NCI-H1930 (cell line): ENCODE results near the gene EPHA5.

Experiments
- DNase-seq, 2 experiments: peaks; one replicate each; lab custom pipeline; 2025; lab: John Stamatoyannopoulos, UW

EPHA5 gene

DNA sequence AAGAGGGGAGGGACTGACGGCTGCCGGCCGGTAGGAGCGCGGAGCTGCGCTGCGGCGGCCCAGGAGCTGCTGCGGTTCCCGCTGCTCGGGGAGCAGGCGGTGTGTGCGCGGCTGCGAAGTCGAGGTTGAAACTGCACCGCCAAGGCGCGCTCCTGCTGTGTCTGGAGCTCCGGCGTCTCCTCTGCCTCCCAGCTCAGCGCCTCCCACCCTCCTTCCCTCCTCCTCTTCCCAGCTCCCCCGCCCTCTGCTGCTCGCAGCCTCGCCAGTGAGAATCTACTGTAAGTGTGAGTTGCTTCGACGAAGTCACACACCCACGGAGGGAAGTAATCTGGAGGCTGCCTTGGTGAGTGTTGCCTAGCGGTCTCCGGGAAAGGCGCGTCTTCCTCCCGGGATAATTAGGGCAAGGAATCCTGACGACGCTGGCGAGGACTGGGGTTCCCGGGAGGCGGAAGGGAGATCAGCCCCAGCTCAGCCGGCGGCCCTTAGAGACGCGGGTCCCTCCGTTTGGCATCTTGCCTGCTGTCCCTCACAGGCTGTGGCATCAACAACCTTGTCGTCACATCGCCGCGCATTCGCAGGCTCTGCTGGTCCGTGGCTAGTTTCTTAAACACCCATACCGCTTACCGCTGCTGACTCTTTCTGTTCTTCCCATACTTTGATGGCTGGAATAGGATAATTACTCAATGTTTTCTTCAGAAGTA, at the start of gene EPHA5:
Gene EPHA5, minus strand, starts transcription at position 159 of the 701 bp plus-strand sequence. CDS start 747 bp downstream, outside the sequence.
- peak; percentile 18 to 22 for DNase-seq

DNA sequence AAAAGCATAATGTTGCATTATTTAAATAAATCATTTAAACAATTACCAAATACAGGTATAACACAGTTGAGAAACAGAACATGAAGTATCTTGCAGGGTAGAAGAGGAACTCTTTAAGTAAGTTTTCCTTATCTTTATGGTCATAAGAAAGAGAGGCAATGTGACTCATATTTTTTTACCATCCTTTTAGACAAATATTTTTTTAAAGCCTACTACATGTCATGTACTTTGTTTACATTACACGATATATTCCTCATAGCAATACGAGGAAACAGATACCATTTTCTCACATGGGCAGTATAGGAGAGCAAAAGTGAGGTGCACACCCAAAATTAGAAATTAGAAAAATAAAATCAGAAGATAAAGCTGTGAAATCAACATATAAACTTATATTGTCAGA, 49.3 kb upstream of the EPHA5 start:
- no peak for DNase-seq

DNA sequence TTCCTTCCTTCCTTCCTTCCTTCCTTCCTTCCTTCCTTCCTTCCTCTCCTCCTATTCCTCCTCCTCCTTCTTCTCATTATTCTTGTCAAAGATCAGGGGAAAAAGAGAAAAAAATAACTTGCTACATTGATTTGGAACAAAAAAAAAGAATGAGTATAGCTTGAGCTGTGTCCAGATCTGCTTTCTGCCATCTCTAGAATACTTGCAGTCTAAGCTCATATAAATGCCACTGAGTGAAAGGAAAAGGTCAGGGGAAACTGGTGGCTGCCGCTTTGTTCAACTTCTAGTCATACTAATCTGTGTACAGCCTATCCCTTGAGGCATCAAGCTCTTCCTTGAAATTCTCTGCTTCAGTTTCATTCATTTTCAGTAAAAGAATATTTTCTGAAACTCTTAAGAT, 28.3 kb upstream of the EPHA5 start:
- no peak for DNase-seq

DNA sequence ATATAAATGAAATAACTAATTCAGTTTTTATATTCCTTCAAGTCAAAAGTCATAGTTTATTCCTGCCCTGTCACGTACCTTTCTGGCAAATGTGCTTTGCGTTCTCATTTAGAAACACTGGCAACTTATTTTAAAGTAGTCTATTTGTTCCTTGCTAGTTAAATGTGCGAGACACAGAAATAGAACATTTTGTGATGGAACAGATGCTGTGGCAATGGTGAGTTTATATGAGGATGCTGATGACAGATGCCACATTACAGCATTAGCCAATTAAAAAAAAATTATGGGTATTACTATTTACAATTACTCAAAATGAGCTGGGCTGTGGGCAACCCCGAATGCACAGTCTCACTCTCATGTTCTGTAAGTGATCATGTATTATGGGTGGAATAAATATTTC, 26.1 kb upstream of the EPHA5 start:
- DNase-seq = no peak

DNA sequence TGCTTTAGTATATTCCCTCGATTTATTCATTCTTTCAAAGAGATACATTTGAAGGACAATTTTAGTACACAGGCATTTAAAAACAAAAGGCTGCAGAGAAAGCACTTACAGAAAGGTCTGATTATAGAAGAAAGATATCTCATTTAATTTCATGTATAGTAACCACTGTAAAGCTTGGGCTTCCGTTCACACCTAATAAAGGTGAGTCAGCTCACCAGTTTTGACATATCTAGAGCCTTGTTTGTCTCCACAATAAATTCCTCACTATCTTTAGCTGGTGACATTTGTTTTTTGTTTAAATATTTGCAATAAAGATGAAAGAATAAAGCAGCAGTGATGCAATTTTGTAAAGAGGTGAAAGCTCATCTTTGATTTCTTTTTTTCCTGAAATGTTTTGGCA, 1.1 kb upstream of the EPHA5 start:
- no peak for DNase-seq

DNA sequence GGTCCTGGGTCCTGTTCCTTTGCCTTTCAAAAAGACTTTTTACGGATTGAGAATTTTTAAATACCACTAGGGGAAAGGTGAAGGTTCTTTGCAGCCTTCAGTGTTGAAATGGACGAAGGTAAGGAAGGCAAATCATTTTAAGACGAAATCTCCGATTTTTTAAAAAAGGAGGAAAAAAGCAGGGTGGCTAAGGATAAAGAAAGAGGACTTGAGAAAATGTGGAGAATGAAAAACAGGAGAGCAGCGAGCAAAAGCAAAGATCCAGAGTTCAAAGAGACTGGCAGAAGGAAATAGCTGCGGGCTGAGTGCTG, 314 bp downstream of the EPHA5 start:
- no peak for DNase-seq

DNA sequence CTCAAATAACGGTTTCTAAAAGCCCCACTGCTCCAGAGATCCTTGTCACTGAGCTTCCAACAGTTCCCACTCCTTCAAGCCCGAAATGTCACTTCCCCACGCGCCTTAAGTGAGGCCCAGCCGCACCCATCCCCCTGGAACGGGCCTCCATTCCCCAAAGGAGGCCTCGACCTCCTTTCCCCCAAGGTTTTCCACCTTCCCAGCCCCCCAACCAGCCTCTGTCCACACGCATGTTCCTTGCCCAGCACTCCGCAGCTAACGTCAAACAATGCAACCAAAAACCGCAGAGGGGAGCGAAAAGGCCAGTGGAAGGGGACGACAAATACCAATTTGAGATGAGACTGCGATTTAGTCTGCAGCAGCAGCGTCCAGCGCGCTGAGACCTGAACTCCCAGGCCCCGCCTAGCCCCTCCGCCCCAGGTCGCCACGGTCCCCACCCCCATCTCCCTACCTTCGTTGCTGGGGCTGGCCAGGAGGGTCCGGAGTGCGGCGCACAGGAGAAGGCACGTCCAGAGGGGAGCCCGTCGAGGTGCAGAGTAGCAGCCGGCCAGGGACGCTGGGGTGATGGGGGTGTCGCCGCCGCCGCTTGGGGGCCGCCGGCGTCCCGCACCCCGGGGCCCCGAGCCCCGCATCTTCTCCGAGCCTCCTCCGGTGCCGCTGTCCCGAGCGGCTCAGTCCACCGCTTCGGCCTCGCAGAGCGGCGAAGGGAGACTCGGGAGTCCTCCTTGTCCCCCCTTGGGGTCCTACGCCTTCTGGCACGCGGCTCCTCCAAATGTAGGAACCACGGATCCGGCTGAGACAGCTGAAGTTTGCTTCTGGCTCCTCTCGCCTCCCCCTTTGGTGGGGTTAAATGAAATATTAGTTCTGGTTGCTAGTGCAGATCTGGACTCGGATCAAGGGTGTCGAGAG, 924 bp downstream of the EPHA5 start:
- DNase-seq = no peak

DNA sequence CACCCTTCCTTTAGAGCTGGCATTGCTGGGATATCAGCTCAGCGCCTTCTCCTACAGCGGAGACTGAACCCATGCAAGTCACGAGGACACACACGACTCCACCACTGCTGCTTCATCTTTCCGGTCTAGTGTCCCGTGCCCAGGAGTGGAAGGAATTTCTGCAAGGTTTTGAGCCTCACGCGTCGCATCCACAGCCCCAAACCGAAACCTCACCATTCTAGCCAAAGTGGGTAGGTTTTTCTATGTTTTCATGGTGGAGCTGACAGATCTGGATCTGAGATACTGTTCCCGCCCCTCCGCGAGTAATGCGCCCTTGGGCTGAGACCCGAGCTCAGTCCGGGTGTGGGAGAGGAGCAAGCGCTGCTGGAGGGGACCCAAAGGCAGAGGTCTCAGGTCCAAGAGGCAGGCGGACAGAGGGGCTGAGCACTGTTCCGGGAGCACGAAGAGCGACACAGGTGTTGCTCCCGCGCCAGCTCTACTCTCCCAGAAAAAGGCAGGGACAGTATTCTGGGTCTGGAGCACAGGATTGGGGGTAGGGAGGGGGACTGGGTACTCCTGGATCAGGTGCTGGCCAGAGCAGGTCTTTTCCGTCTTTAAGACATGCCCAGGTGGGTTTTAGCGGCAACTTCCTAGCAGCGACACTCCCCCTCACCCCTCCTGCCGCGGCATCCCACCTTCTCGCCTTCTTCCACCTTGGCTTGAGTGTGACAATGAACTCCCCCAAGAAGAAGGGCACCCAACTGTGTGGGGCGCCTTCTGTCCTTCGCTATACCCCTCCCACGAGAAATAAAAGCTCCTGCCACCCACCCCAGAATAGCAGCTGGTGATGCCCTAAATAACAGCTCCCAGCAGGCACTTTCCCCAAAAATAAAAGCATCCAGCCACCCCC, 1.8 kb downstream of the EPHA5 start:
- no peak for DNase-seq

DNA sequence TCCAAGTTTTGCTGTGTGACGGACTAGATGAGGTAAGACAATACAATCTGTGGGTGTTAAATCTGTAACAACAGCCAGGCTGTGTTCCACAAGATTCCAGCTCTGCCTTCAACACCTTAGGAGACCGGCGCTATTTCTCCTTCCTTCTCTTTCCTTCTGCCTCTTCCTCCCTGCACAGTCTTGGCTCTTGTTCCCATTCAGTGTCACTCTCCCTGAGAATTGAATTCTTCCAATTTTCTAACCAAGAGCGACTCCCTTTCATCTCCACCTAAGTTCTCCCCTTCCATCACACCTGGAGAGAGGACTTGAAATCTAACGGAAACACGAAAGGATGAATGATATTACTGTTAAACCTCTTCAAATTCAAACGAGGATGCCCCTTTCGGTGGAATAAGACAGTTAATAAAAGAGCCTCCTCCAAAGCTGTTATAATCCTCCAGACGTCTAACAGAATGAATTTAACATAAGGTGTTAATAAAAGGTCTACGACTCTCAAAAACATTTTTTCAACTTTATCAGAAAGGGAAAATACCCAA, 2.7 kb downstream of the EPHA5 start:
- DNase-seq = no peak

DNA sequence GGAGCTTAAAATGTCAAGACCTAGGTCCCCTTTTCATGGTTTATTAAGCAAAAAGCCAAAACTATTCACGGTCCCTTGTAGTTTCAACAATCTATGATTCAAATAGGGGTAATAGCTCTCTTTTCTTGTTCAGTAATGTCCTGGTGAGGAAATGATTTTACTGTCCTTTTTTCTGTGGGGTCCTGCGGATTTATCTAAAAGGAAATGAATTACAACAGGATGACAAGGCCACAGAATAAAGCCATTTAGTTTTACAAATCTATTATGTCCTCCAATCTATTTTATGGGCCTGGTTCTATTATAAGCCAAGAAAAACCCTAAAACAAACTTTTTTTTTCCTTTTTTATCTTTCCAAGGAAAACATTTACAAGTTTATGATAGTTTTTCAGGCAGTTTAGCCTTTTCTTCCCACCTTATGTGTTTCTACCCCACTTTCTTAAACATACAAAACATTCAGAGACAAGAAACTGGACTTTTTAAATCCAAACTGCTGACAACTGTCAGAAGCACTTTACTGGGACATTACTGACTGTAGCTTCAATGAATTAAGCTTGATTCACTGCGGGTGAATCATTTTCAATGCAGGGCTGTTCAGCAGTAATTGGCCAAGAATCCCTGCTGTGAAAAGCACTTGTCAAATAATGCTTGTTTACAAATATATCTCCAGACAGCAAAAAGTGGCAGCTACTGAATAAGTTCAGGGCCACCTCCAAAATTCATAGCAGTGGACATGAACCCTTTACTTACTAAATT, 4.3 kb downstream of the EPHA5 start:
- peak; percentile 73 to 84 for DNase-seq

DNA sequence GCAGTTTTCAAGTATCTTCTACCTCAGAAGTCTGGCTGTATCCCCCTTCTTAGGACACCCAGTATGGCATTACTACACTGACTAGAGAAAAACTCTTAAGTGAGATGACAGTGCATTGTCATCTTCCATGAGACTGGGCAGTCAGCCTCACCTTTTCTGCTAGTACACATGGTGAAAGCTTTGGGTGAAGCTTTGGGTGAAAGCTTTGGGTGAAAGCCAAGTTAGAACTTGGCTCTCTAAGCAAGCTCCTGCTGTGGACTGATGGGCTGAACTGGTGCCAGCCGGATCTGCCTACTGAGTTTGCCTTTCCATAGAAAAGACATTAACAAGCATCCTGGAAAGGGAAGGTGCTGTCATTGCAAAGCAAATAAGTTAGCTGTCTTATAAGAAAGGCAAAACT, 8.8 kb downstream of the EPHA5 start:
- no peak for DNase-seq

DNA sequence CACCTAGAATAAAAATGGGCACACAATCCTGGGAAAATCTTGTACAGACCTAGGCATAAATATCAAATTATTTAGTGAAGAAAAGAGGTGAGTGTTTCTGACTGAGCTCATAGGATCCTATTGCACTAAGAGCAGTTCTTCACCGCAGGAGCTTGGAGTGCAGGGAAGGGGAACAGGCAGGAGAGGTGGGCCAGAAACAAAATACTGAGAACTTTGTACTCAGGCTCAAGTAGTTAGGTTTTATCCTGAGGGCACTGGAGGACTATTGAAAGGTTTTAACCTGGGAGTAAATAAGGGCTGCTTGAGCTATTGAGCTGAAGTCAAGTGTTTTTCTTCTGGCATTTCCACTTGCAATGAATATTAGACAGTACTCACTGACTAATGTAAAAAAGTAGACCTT, 12.2 kb downstream of the EPHA5 start:
- DNase-seq = no peak

DNA sequence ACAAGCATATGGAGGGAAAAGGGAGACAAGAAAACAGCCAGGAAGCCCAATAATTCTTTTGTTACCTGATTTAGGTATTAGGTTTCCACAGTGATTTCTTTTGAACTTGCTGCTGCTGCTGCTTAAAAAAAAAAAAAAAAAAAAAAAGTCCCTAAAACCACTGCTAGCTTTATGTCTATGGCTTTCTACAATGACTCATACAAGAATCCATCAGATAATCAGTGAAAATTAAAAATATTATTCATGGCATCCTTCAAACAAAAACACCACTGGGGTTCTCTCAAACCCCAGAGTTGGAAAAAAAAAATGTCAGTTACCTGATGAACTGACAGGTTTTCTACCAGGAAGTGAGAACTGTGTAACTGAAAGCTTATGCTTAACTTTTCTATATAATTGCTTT, 14.3 kb downstream of the EPHA5 start:
- DNase-seq = no peak

DNA sequence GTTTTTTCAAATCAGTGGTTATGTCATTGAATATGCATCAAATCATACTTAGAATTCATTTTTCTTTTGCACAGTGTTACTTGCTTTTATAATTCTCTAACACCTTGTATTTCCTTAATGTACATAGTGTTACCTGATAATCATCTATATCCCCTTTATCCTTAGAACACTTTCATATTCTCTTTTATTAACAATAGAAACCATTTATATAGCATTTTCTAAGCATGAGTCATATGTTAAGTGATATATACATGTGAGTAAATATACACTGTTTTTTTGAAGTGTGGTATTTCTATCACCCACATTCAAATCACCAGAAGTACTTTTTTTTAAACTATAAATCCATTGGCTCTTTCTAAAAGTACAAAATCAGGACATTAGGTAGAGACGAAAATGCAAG, 15.3 kb downstream of the EPHA5 start:
- no peak for DNase-seq

DNA sequence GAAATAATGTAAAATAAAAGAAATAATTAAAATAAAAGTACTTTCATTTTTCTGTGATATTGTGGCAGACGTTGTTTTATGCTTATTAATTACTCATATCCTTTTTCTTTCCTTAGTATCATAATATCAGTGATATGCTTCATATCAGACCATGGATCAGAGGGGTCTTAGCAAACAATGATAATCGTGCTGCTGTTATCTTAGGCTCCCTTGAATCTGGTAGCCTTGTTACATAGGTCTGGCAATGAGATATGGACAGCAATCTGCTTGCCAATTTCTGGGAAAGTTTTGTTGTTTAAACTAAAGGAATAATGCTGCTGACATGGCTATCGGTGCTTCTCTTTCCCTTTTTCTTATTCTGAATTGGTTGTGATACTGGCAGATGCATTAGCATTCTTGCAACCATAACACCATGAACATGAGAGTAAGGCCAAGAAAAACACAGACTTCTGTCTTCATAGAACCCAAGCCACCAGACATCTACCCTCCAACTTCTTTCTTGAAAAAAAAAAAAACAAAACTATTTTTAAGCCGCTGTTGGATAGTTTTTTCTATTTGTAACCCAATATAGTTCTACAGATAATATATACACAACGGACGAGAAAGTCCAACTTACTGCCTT, 16.4 kb downstream of the EPHA5 start:
- no peak for DNase-seq

DNA sequence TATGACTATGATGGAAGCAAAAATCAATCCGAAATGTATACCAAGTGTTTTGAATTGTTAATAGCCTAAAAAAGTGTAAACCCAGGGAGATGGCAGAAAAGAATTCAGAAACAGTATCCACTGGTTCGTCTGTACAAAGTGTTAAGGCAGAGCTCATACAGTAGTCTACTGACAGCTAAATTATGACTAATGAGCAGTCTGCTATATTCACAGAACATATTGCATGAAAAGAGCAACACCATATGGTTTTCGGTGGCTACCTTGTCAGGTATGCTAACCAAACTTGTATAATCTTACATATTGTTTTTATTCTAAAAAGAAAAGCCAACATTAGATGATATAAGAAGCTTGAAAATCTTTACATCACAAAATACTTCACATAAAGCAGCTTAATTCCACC, 18.5 kb downstream of the EPHA5 start:
- no peak for DNase-seq

DNA sequence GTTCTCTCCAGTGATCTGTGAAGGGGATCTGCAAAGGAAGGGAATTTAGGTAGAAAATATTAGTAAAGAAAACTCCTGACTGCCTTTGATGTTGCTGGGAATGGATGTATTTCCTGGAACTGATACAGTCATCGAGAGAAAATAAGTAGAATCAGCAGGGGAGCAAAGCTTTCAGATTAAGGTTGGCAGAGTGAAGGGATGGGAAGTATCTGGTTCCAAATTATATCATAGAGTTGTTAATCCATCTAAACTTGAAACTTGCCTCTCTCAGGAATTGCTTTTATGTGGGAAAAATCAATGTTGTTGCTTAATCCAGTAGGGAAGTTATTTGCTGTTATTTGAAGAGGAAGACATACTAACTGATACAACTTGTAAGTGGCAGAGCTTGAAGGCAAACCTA, 19.3 kb downstream of the EPHA5 start:
- no peak for DNase-seq

DNA sequence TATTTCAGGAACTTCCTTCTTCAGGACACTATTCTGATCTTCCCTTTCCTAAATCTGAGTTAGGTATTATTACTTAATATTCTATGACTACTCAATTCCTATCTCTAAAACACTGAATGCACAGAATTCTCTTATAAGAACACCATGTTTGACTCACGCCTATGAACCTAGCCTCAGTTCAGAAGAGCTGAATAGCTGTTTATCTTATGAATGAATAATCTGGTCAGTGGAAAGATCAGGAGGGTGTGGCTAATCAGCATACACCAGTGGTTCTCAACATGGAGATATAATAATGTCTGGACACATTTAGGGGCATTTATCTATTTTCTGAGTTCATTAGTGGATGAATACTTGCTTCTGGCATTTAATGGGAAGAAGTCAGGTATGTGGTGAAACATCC, 24.2 kb downstream of the EPHA5 start:
- no peak for DNase-seq

DNA sequence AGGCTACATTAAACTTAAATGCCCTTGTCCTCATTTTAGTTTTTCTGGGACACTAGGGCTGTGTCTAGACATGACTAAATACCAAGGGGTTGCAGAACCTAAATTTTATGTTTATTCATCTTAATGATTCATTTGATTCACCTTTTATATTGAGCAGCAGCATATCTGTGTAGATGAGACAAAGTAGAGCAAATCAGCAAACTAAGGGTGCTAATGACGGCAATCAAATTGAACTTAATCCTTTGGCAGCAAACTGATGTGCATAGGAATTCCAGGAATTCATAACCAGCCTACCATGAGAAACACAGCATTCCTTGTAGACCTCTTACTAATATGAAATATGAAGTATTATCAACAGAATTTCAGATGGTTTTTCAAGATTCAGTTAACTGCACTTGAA, 25.1 kb downstream of the EPHA5 start:
- DNase-seq = no peak

DNA sequence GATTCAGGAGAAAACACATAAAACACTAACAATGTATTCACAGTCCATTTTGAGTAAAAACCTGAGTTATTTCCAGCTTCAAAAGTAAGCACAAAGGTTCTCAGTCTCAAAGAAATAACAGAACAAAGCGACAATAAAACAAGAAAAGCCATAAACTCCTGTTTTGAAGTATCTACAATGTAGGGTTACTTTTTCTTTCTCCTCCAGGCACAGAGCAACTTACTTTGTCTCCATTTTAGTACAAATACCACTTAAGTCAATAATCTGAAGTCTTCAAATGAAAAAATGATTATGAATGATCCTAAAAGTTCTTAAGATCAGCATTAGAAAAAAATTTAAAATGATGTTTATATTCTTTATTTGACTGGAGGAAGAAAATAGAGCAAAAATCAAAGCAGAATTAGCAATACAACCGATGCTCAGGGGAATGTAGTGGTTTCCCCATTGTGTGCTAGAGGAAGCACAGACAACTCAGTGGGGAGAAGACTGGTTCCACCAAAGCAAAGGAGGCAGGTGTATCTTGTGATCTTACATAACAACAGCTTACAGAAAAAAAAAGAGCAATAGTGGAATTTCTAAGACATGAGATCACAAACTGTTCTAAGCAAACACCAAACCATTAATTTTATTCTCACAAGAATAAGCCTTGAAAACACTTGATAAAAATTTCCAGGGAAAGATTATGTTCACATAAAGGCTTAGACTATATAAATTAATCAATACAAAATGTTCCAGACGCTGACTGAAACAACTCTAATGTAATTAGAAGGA, 35.1 kb downstream of the EPHA5 start:
- DNase-seq = no peak
